ENCODE measurements around the gene FXYD5. TPM values are rescaled to one million over a fixed set of nuclear protein-coding genes. Genes with fewer than 3 reads are reported as not detected.
A peak's percentile ranks its signal among the peaks of the same experiment; 100 is the strongest.
"Not testable (repeated sequence)": the region's sequence is repeated elsewhere in the genome, so short reads cannot be mapped to it uniquely, and the experiment has no call there.

FXYD5 gene
- total RNA-seq, 3 donors from 2014 or later, result 363 to 466 (median 421) TPM

DNA sequence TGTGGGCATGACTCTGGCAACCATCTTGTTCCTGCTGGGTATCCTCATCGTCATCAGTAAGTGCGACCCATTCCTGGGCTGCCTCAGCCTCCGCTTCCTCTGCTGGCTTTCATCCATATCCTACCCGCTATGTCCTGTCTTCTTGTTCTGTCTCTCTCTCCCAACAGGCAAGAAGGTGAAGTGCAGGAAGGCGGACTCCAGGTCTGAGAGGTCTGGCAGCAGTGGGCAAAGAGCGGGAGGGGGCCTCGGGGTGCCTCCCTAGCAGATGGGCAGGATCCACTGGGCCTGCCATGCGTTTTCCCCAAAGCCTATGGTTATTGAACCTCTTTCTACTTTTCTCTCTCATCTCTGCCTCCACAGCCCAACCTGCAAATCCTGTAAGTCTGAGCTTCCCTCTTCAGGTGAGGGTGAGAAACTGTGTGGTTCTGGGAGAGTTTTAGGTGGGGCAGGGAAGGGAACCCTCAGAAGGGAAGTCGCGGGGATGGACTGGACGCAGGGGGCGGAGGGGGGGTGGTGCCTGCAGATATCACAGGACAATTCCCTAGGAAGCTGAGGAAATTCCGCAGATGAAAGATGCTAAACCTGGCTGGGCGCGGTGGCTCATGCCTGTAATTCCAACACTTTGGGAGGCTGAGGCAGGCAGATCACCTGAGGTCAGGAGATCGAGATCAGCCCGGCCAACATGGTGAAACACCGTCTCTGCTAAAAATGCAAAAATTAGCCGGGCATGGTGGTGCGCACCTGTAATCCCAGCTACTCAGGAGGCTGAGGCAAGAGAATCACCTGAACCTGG is 3.1 kb upstream of the FXYD5 start:
- Mint-ChIP-seq H3K4me3 (no peak overlapping the region), H3K9me3 (no peaks in the 10 kb centered on the region), H3K27me3 (ENCODE audit: low read depth) (no peaks in the 10 kb centered on the region), H3K36me3 (ENCODE audit: insufficient read depth) (peaks cover 8% of the 10 kb centered on the region), H3K4me1 (ENCODE audit: low read depth) (peaks cover 16% of the 10 kb centered on the region)
- DNase-seq (no peak), ATAC-seq (no peak)

DNA sequence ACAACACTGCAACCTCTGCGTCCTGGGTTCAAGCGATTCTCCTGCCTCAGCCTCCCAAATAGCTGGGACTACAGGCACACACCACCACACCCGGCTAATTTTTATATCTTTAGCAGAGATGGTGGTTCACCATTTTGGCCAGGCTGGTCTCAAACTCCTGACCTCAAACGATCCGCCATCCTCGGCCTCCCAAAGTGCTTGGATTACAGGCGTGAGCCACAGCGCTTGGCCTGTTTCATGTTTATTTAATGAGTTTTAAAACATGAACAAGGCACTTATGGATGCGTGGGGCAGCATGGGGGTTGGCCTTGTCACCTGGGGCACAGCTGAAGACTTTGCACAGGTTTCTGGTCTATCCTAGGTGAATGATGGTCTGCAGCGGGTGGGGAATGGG is 1.4 kb upstream of the FXYD5 start:
- not testable (repeated sequence) for DNase-seq; H3K27me3 Mint-ChIP-seq (ENCODE audit: low read depth); ATAC-seq; H3K9me3 Mint-ChIP-seq
- H3K4me3 Mint-ChIP-seq, result peak overlapping the region; percentile 99
- peaks cover 32% of the 10 kb centered on the region for H3K4me1 Mint-ChIP-seq (ENCODE audit: low read depth)
- H3K36me3 Mint-ChIP-seq (ENCODE audit: insufficient read depth), result peaks cover 15% of the 10 kb centered on the region

DNA sequence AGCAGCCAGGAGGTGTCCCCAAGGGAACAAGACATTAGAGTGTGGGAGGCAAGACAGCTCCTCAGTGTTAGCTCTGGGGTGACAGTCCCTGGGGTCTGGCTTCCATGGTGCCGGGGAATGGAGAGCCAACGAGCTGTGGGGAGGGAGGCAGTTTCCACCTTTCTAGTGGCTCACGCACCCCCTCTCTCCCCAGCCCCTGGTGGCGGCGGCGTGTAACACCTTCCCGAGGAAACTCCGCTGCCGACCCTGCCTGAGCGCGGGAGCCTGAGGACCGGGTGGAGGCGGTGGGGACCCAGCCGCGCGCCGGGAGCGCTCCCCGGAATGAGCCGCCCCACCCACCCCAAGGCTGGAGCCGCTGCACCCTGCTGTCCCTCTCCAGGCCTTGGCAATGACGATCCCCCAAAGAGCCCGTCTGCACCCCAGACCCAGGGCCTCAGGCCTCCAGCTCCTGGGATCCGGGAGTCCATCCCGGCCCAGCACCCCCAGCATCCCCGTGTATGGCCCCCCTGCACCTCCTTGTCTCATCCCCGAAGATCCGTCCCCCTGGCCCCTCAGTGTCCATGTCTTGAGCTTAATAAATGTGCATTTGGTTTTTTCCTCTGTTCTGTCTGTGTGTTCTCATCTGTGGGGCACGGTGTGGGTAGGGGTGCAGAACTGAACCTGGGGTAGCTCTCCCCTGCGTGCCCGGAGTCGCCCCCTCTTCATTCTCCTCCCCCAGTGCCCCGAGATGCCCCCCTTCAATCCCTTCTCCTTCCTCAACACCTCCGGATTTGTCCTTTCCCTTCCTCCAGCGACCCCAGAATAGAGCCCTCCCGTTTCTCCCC is 622 bp upstream of the FXYD5 start:
- ATAC-seq, result peak; percentile 53 to 62
- no peaks in the 10 kb centered on the region for H3K27me3 Mint-ChIP-seq (ENCODE audit: low read depth)
- peak; percentile 74 for DNase-seq
- peaks cover 23% of the 10 kb centered on the region for H3K36me3 Mint-ChIP-seq (ENCODE audit: insufficient read depth)
- H3K9me3 Mint-ChIP-seq, result no peaks in the 10 kb centered on the region
- peaks cover 40% of the 10 kb centered on the region for H3K4me1 Mint-ChIP-seq (ENCODE audit: low read depth)
- H3K4me3 Mint-ChIP-seq, result peak overlapping the region; percentile 99

DNA sequence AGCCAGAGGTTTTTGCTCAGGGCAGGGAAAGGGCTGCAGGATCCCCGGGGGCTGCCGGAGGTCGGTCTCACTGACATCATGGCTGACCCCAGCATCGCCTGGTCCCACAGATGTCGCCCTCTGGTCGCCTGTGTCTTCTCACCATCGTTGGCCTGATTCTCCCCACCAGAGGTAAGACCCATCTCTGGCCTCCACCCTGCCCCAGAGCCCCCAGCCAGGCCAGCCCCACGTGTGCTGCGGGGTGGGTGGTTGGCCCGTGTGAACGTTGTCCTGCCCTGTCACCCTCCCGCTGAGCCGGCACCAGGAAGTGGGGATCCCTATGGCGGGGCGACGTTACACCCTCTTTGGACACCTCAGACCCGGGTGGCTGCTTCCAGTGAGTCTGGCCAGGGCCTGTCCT is 906 bp downstream of the FXYD5 start:
- ATAC-seq (peak; percentile 38), DNase-seq (no peak)
- Mint-ChIP-seq H3K9me3 (no peaks in the 10 kb centered on the region), H3K27me3 (ENCODE audit: low read depth) (no peaks in the 10 kb centered on the region), H3K36me3 (ENCODE audit: insufficient read depth) (peaks cover 32% of the 10 kb centered on the region), H3K4me3 (peak overlapping the region; percentile 99), H3K4me1 (ENCODE audit: low read depth) (peaks cover 48% of the 10 kb centered on the region)

DNA sequence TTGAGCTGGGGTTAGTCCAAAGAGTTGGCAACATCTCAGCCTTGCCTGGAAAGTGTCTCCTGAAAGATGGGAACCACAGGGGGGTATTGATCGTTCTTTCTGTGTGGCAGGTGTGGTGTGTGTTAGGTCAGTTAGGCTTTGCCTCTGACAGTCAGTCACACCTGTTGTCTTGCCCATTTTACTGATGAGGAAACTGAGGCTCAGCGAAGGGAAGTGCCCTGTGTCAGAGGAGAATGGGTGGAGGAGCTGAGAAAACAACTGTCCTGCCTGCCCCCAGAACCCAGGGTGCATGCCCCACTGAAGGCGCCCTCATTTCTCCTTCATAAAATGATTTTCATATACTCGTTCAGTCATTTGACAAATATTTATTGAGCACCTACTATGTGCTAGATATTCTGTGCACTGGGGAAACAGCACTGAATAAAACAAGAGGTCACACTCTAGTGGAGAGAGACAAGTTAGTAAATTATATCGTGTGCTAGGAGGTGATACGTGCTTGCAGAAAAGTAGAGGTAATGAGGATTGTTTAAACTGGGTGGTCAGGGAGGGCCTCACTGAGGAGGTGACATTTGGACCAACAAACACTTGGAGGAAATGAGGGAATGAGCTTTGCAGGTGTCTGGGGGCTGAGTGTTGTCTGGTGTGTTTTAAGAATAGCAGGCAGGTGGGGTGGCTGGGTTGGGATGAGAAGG is 1.6 kb downstream of the FXYD5 start:
- H3K4me1 Mint-ChIP-seq (ENCODE audit: low read depth), result peaks cover 48% of the 10 kb centered on the region
- H3K9me3 Mint-ChIP-seq, result no peaks in the 10 kb centered on the region
- peaks cover 37% of the 10 kb centered on the region for H3K36me3 Mint-ChIP-seq (ENCODE audit: insufficient read depth)
- H3K27me3 Mint-ChIP-seq (ENCODE audit: low read depth), result no peaks in the 10 kb centered on the region
- ATAC-seq (no peak), DNase-seq (no peak)
- H3K4me3 Mint-ChIP-seq, result peak overlapping the region; percentile 99

DNA sequence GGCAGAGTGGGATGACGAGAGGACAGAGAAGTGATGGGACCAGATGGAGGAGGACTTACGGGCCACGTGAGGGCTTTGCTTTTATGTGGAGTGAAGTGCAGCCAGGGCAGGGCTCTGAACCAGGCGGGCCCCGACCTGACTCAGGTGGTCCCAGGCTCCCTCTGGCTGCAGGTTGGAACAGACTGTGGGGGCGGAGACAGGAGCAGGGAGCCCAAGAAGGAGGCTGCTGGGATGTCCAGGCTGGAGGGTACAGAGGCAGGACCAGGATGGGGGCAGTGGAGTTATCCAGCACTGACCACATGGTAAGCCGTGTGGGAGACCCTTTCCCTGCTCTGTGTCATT is 2.1 kb downstream of the FXYD5 start:
- Mint-ChIP-seq H3K9me3 (no peaks in the 10 kb centered on the region), H3K27me3 (ENCODE audit: low read depth) (no peaks in the 10 kb centered on the region), H3K36me3 (ENCODE audit: insufficient read depth) (peaks cover 42% of the 10 kb centered on the region), H3K4me3 (peak overlapping the region; percentile 99), H3K4me1 (ENCODE audit: low read depth) (peaks cover 53% of the 10 kb centered on the region)
- ATAC-seq (no peak), DNase-seq (no peak)

DNA sequence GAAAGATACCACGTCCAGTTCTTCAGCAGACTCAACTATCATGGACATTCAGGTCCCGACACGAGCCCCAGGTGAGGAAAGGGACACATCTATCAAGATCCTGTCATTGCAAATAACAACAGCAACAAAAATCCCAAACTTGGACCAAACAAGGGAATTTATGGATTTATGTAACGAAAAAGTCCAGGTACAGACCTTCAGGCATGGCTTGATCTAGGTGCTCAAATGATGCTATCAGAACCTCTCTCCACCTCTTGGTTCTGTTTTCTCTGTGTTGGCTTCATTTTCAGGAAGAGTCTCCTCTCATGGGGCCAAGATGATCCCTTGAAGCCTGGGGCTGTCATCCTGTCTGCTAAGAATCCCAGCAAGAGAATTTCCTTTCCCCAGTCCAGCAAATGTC is 2.9 kb downstream of the FXYD5 start:
- DNase-seq (no peak), ATAC-seq (no peak)
- Mint-ChIP-seq H3K27me3 (ENCODE audit: low read depth) (no peaks in the 10 kb centered on the region), H3K36me3 (ENCODE audit: insufficient read depth) (peaks cover 48% of the 10 kb centered on the region), H3K4me1 (ENCODE audit: low read depth) (peaks cover 56% of the 10 kb centered on the region), H3K9me3 (peaks cover 3% of the 10 kb centered on the region), H3K4me3 (peak overlapping the region; percentile 99)

DNA sequence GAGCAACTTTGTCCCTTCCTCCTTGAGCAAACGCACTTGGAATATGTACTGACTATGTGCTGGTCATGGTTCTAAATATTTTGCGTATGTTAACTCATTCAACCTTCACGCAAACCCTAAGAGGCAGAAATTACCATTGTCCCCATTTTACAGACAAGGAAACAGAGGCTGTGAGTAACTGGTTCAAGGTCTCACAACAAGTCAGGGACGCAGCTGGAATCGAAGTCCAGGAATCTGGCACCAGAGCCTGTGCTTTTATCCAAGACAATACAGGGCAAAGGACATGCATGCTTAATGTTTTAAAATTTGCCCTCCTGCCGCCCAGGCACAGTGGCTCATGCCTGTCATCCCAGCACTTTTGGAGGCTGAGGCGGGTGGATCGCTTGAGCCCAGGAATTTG is 5.1 kb downstream of the FXYD5 start:
- H3K9me3 Mint-ChIP-seq, result peaks cover 3% of the 10 kb centered on the region
- ATAC-seq, result no peak
- DNase-seq, result no peak
- H3K4me3 Mint-ChIP-seq, result no peak overlapping the region
- no peaks in the 10 kb centered on the region for H3K27me3 Mint-ChIP-seq (ENCODE audit: low read depth)
- peaks cover 56% of the 10 kb centered on the region for H3K4me1 Mint-ChIP-seq (ENCODE audit: low read depth)
- peaks cover 69% of the 10 kb centered on the region for H3K36me3 Mint-ChIP-seq (ENCODE audit: insufficient read depth)

DNA sequence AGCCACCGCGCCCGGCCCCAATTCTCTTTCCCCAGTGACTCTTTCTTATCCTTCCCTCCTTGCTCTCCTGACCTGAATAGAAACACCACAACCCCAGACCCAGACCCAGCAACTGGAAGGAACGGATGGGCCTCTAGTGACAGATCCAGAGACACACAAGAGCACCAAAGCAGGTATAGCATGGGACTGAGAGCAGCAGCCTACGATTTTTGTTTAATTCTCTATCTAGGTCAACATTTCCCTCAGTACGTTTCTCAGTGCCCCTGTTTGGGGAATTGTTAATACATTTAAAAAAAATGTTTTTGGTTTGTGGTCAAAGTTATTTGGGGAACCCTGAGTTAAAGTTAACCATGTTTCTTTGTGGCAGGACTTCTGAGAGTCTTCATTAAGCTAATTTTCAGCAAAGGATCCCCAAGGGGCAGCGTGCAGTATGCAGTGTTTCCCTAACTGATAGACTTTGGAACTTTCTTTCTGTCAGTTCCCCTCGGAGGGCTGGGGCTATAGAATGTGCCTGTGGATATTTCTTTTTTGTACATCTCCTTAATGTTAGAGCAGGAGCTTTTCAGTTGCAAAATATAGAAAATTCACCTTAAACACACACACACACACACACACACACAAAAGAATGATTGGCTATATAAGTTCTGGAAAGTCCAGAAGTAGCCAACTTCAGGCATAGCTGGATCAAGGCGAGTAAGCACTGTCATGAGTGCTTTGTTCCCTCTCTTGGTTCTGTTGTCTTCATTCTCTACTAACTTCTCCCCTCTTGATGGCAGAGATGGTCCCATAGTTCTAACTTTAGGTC is 6.3 kb downstream of the FXYD5 start:
- Mint-ChIP-seq H3K36me3 (ENCODE audit: insufficient read depth) (peaks cover 79% of the 10 kb centered on the region), H3K4me3 (no peak overlapping the region), H3K9me3 (peaks cover 9% of the 10 kb centered on the region), H3K4me1 (ENCODE audit: low read depth) (peaks cover 58% of the 10 kb centered on the region), H3K27me3 (ENCODE audit: low read depth) (no peaks in the 10 kb centered on the region)
- ATAC-seq (no peak), DNase-seq (no peak)

DNA sequence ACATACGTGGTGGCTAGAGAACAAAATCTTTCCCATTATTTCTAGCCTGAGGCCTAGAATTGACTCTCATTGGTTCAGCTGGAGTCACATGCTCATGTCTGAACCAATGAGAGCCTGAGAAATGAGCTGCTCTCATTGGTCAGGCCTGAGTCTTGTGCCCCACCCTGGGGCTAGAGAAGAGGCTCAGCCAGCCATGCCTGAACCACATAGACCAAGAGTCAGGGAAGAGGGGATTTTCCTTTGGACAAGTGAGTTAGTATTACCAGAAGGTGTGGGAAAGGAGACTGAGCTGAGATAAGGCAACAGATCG is 6.9 kb downstream of the FXYD5 start:
- Mint-ChIP-seq H3K27me3 (ENCODE audit: low read depth) (no peaks in the 10 kb centered on the region), H3K4me3 (no peak overlapping the region), H3K9me3 (peaks cover 14% of the 10 kb centered on the region), H3K4me1 (ENCODE audit: low read depth) (peaks cover 56% of the 10 kb centered on the region), H3K36me3 (ENCODE audit: insufficient read depth) (peaks cover 79% of the 10 kb centered on the region)
- ATAC-seq (peak in 1 of 2 donors; percentile 25), DNase-seq (no peak)

DNA sequence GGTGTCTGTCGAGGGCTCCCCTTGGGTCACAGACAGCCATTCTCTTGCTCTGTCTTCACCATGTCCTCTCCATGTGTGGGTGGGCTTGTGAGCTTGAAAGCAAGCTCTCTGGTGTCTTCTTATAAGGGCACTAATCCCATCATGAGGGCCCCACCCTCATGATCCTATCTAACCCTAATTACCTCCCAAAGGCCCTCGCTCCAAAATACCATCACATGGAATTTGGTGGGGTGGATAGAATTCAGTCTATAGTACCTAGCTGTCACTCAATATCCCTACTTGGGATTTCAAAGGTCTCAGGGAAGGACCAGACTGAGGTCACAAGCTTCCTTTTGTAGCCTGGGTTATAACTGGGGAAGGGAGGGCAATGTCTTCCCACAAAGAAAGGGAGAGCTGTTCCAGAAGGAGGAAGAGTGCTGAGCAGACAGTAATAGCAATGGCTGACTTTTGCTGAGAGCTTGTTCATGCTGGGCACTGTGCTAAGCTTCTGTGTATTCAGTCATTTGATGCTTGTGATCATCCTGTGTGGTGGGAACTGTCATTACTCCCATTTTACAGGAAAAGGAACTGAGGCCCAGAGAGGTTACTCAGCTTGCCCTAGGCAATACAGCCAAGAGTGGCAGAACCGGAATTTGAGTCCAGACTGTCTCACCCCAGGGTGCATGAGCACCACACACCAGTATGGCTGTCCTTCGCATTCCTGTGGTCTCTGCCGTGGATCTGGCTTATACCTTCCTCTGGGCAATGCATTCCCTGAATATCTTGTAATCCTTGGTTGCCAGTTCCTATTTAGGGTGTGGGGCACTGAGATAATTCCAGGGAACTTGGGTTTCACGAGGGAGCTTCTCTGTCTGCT is 8.2 kb downstream of the FXYD5 start:
- Mint-ChIP-seq H3K4me1 (ENCODE audit: low read depth) (peaks cover 56% of the 10 kb centered on the region), H3K4me3 (no peak overlapping the region), H3K9me3 (peaks cover 17% of the 10 kb centered on the region), H3K27me3 (ENCODE audit: low read depth) (no peaks in the 10 kb centered on the region), H3K36me3 (ENCODE audit: insufficient read depth) (peaks cover 83% of the 10 kb centered on the region)
- ATAC-seq (no peak), DNase-seq (no peak)

DNA sequence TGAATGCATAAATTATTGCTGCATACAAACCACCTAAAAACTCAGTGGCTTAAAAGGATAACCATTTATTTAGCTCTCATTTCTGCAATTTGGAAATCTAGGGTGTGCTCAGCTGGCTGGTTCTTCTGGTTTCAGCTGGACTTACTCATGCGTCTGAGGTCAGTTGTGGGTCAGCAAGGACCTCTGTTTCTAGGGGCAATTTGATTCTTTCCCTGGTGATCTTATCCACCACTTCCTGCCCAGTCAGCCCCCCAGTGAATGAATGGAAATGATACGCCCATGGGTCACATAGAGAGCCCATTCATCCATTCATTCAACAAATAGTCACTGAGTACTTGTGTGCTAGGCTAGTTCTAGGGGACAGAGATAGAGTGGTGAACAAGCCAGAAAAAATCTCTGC is 9.9 kb downstream of the FXYD5 start:
- DNase-seq (no peak), ATAC-seq (no peak)
- Mint-ChIP-seq H3K4me1 (ENCODE audit: low read depth) (peaks cover 51% of the 10 kb centered on the region), H3K9me3 (peaks cover 17% of the 10 kb centered on the region), H3K36me3 (ENCODE audit: insufficient read depth) (peaks cover 73% of the 10 kb centered on the region), H3K4me3 (no peak overlapping the region), H3K27me3 (ENCODE audit: low read depth) (no peaks in the 10 kb centered on the region)

DNA sequence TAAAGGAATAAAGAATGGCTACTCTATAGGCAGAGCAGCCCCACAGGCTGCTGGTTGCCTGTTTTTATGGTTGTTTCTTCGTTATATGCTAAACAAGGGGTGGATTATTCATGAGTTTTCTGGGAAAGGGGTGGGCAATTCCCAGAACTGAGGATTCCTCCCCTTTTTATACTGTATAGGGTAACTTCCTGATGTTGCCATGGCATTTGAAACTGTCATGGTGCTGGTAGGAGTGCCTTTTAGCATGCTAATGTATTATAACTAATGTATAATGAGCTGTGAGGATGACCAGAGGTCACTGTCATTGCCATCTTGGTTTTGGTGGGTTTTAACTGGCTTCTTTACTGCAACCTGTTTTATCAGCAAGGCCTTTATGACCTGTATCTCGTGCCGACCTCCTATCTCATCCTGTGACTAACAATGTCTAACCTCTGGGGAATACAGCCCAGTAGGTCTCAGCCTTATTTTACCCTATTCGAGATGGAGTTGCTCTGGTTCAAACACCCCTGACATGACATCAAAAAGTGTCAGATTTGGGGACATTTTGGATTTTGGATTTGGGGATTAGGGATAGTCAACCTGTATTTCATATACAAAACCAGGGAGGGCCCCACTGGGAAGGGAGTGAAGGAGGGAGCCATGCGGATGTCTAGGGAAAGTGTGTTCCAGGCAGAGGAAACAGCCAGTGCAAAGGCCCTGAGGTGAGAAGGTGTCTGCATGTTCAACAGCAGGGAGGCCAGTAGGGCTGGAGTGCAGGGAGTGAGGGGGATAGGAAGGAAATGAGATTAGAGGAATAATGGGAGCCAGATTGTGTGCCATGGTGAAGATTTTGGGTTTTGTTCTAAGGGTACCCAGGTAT is 10.9 kb downstream of the FXYD5 start:
- Mint-ChIP-seq H3K4me1 (ENCODE audit: low read depth) (peaks cover 50% of the 10 kb centered on the region), H3K27me3 (ENCODE audit: low read depth) (no peaks in the 10 kb centered on the region), H3K9me3 (peaks cover 17% of the 10 kb centered on the region), H3K4me3 (no peak overlapping the region), H3K36me3 (ENCODE audit: insufficient read depth) (peaks cover 70% of the 10 kb centered on the region)
- DNase-seq, result no peak
- no peak for ATAC-seq

All from activated T-cell treated with anti-CD3 and anti-CD28 coated beads, Interleukin-2, amount 50 U/mL, for 4 hours (primary cell).